GM21619 (cell line): ENCODE results near the gene CREBBP.
"Not testable (repeated sequence)": the region's sequence is repeated elsewhere in the genome, so short reads cannot be mapped to it uniquely, and the experiment has no call there.

Experiments
- ATAC-seq: cut with Tn5 transposase; IDR thresholded peaks from one replicate; pipeline ENCODE4 v1.9.1; 2021; ENCODE audit not compliant: unreplicated experiment

CREBBP gene

GRCh38 chr16:3880623-3881498 is at the start of gene CREBBP:
CREBBP (minus strand) TSS chr16:3880713; CDS start chr16:3879916, 797 bp downstream.
- peak; percentile 73 for ATAC-seq

- ATAC-seq, result not testable (repeated sequence)
These were observed 46.6 kb upstream of the CREBBP start for GRCh38 chr16:3927147-3927546.

GRCh38 chr16:3924763-3925162 is 44.2 kb upstream of the CREBBP start:
- ATAC-seq, result no peak

- ATAC-seq, result no peak
These were observed 41.7 kb upstream of the CREBBP start for GRCh38 chr16:3922241-3922640.

- no peak for ATAC-seq
These were observed 39.7 kb upstream of the CREBBP start for GRCh38 chr16:3920206-3920605.

GRCh38 chr16:3919413-3919812 is 38.9 kb upstream of the CREBBP start:
- ATAC-seq, result no peak

GRCh38 chr16:3915426-3916260 is 35.1 kb upstream of the CREBBP start:
- ATAC-seq, result no peak

- ATAC-seq, result no peak
These were observed 32.4 kb upstream of the CREBBP start for GRCh38 chr16:3912897-3913296.

- no peak for ATAC-seq
These were observed 31.9 kb upstream of the CREBBP start for GRCh38 chr16:3912373-3912772.

GRCh38 chr16:3911741-3912140 is 31.2 kb upstream of the CREBBP start:
- ATAC-seq, result not testable (repeated sequence)

GRCh38 chr16:3909791-3910583 is 29.5 kb upstream of the CREBBP start:
- ATAC-seq, result no peak

GRCh38 chr16:3908951-3909437 is 28.5 kb upstream of the CREBBP start:
- ATAC-seq, result no peak

GRCh38 chr16:3907586-3907985 is 27.1 kb upstream of the CREBBP start:
- ATAC-seq, result no peak

- ATAC-seq, result no peak
These were observed 25.9 kb upstream of the CREBBP start for GRCh38 chr16:3906363-3906762.

GRCh38 chr16:3904875-3905274 is 24.4 kb upstream of the CREBBP start:
- ATAC-seq, result no peak

GRCh38 chr16:3890091-3890490 is 9.6 kb upstream of the CREBBP start:
- ATAC-seq, result no peak

GRCh38 chr16:3889059-3889458 is 8.5 kb upstream of the CREBBP start:
- no peak for ATAC-seq

GRCh38 chr16:3885999-3886398 is 5.5 kb upstream of the CREBBP start:
- ATAC-seq, result not testable (repeated sequence)

- ATAC-seq, result no peak
These were observed 3.9 kb upstream of the CREBBP start for GRCh38 chr16:3884398-3884797.

GRCh38 chr16:3882531-3882930 is 2.0 kb upstream of the CREBBP start:
- ATAC-seq, result no peak

- no peak for ATAC-seq
These were observed 1.0 kb upstream of the CREBBP start for GRCh38 chr16:3881499-3881990.
